Muscle of leg (tissue), 11 donors: ENCODE data around the gene IQCN. TPM values are rescaled to one million over a fixed set of nuclear protein-coding genes. Genes with fewer than 3 reads are reported as not detected.

Source experiments
- DNase-seq: peaks from one replicate; pipeline ENCODE4 v3.0.0; 2013
- H3K27ac ChIP-seq: one replicate; pipeline ENCODE4 v1.5.1; 2013; ENCODE audit warnings: mild to moderate bottlenecking, low read length, control low read depth
- H3K27me3 ChIP-seq: one replicate; pipeline ENCODE4 v1.6.1; 2013; ENCODE audit warnings: low read length; ENCODE audit not compliant: control insufficient read depth, insufficient read depth
- H3K36me3 ChIP-seq: one replicate; pipeline ENCODE4 v1.6.1; 2013; ENCODE audit warnings: low read length; ENCODE audit not compliant: control insufficient read depth, insufficient read depth
- H3K4me1 ChIP-seq: one replicate; pipeline ENCODE4 v1.6.1; 2013; ENCODE audit warnings: low read length; ENCODE audit not compliant: control insufficient read depth, insufficient read depth
- H3K4me3 ChIP-seq: one replicate; pipeline ENCODE4 v1.5.1; 2013; ENCODE audit warnings: low read length, control low read depth
- H3K9me3 ChIP-seq: replicated peaks from 2 replicates; pipeline ENCODE4 v1.6.1; 2013; ENCODE audit warnings: low read depth, low read length; ENCODE audit not compliant: control insufficient read depth
- WGBS: methylation state at CpG from one replicate; pipeline ENCODE4 v1.1.5; 2013; ENCODE audit warnings: missing lambda C conversion rate; ENCODE audit not compliant: insufficient coverage; 5-methylcytosine and 5-hydroxymethylcytosine counted together
- polyA plus RNA-seq, 8 donors: library from polyadenylated mRNA; unstranded; fragments of 120-200 nt; gene quantifications; one replicate each; pipeline versions ENCODE4 v1.2.1 to v1.2.3, GENCODE V29; 2013; ENCODE audit warnings: inconsistent platforms in 1 of 8, low replicate concordance in 1 of 8; ENCODE audit not compliant: insufficient read length in 8 of 8, insufficient read depth in 1 of 8
- total RNA-seq: library from RNA; stranded (reverse); fragments of 120-200 nt; gene quantifications from one replicate; pipeline ENCODE4 v1.2.4, GENCODE V29; 2013

IQCN gene
- total and polyA plus RNA-seq, 9 donors, result 1.5 to 5.9 (median 3.1) TPM

GRCh38 chr19:18225702-18226468, 48.4 kb downstream of the IQCN start, which contains the start of gene PDE4C:
Gene PDE4C (minus strand): TSS chr19:18226438. CDS start chr19:18226415, 23 bp downstream.
- 3% methylated on average over 42 of the region's 51 CpGs for WGBS
- Histone ChIP-seq H3K27me3 (peaks cover 59% of the 10 kb centered on the region), H3K27ac (peak within 1 kb of the TSS; percentile 67), H3K36me3 (no peaks in the 10 kb centered on the region), H3K9me3 (no peaks in the 10 kb centered on the region), H3K4me1 (peaks cover 34% of the 10 kb centered on the region), H3K4me3 (peak within 1 kb of the TSS; percentile 3)
- DNase-seq, result peak; percentile 67

DNA sequence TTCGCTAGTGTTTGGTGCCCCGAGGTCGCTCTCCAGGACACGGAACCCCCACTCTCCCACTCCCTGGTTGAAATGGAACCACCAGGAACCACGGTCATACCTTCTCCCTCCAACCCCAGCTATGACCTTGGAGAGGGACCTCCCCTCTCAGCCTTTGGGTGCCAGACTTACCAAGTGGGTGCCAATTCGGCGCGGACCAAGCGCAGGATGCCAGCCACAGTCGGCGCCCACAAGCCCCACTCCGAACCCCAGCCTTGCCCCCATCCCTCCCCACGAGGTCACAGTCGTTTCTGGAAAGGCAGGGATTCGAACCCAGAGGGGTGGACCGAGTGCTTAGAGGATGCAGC, 48.9 kb downstream of the IQCN start:
- peak overlapping the region; percentile 67 for H3K27ac ChIP-seq
- H3K36me3 ChIP-seq, result no peaks in the 10 kb centered on the region
- H3K9me3 ChIP-seq, result no peaks in the 10 kb centered on the region
- no peak for DNase-seq
- peaks cover 63% of the 10 kb centered on the region for H3K27me3 ChIP-seq
- 12% methylated on average over 16 of the region's 16 CpGs for WGBS
- peaks cover 34% of the 10 kb centered on the region for H3K4me1 ChIP-seq
- peak overlapping the region; percentile 39 for H3K4me3 ChIP-seq

- peak; percentile 98 for DNase-seq
- 2% methylated on average over 78 of the region's 81 CpGs for WGBS
- no peaks in the 10 kb centered on the region for H3K9me3 ChIP-seq
- H3K27ac ChIP-seq, result peak overlapping the region; percentile 67
- peak overlapping the region; percentile 45 for H3K4me3 ChIP-seq
- H3K4me1 ChIP-seq, result peaks cover 34% of the 10 kb centered on the region
- peaks cover 65% of the 10 kb centered on the region for H3K27me3 ChIP-seq
- no peaks in the 10 kb centered on the region for H3K36me3 ChIP-seq
Measured at GRCh38 chr19:18224525-18225354, 49.5 kb downstream of the IQCN start.

- H3K27ac ChIP-seq, result peak overlapping the region; percentile 13
- H3K27me3 ChIP-seq, result peaks cover 63% of the 10 kb centered on the region
- H3K9me3 ChIP-seq, result no peaks in the 10 kb centered on the region
- 5% methylated on average over 35 of the region's 39 CpGs for WGBS
- no peaks in the 10 kb centered on the region for H3K36me3 ChIP-seq
- peak overlapping the region; percentile 45 for H3K4me3 ChIP-seq
- peaks cover 34% of the 10 kb centered on the region for H3K4me1 ChIP-seq
- peak; percentile 24 for DNase-seq
Measured at GRCh38 chr19:18223860-18224524, 50.3 kb downstream of the IQCN start.

DNA sequence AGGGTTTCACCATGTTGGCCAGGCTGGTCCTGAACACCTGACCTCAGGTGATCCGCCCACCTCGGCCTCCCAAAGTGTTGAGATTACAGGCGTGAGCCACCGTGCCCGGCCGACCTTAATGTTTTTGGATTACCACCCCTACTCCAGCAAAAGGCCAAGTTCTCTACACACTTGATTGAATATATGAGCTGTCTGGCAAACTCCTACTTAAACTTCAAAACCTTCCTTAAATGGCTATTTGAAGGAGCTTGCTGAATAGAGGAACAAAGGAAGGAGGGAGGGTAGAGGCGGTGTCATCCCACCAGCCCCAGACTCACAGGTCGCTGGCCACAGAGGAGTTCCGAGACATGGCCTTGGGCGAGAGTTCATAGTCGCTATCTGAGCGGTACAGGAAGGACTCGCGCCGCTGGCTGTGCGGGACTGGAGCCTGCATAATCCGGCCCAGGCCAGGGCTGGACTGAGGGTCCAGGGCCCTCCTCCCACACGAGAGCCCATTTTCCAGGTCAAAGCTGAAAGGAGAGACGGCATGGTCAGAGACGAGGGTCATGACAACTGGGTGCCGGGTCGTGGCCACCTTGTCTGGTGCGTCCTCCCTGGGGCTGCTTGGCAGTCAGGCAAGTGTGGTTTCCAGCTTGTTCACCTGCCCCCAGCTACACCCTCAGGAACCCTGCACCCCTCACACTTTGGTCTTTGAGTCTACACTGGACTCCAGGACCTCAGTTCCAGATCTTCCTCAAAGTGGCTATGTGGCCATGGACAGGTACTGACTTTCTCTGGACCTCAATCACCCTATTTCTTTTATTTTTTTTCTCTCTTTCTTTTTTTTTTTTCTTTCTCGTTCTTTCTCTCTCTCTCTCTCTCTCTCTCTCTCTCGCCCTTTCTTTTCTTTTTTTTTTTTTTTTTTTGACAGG, 52.2 kb downstream of the IQCN start:
- WGBS, result 85% methylated on average over 19 of the region's 25 CpGs
- peaks cover 21% of the 10 kb centered on the region for H3K4me1 ChIP-seq
- no peak for DNase-seq
- H3K36me3 ChIP-seq, result no peaks in the 10 kb centered on the region
- H3K9me3 ChIP-seq, result no peaks in the 10 kb centered on the region
- peaks cover 57% of the 10 kb centered on the region for H3K27me3 ChIP-seq
- no peak overlapping the region for H3K4me3 ChIP-seq
- H3K27ac ChIP-seq, result no peak overlapping the region

GRCh38 chr19:18220632-18221275, 53.5 kb downstream of the IQCN start:
- H3K27me3 ChIP-seq, result peaks cover 45% of the 10 kb centered on the region
- peaks cover 17% of the 10 kb centered on the region for H3K4me1 ChIP-seq
- WGBS, result 3% methylated on average over 11 of the region's 33 CpGs
- H3K27ac ChIP-seq, result no peak overlapping the region
- H3K36me3 ChIP-seq, result no peaks in the 10 kb centered on the region
- DNase-seq, result no peak
- no peak overlapping the region for H3K4me3 ChIP-seq
- no peaks in the 10 kb centered on the region for H3K9me3 ChIP-seq

DNA sequence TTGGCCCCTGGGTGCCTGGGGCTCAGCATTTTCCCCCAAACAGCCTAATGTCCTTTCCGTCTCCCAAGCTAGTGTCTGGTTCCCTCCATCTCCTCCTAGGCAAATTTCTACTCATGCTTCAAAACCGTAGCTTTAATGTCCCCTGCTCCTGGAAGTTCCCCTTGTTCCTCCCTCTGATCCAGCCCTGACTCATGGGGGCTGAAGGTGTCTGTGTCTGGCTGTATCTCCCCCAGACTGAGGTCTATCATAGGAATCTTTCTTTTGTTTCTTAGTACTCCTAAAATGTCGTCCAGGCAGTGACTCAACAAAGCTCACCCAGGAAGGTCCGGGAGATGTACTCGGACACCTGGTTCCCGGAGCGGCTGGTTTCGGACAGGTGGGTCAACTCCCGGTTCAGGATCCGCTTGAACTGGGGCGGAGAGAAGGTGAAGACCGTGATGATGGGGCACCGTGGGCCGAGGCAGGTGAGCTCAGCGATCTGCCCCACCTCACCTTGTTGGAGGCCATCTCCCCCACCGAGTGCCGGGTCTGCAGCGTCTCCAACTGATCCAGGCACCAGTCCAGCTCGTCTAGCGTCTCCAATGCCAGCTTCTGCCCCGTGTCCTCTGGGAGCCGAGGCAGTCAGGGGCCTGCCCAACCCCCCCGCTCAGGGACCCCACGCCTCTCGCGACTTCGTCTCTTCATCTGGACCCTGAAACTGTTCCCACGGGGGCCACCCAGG, 54.2 kb downstream of the IQCN start:
- 57% methylated on average over 25 of the region's 28 CpGs for WGBS
- Histone ChIP-seq H3K9me3 (no peaks in the 10 kb centered on the region), H3K4me1 (peaks cover 10% of the 10 kb centered on the region), H3K36me3 (no peaks in the 10 kb centered on the region), H3K27ac (no peak overlapping the region), H3K4me3 (no peak overlapping the region), H3K27me3 (peaks cover 38% of the 10 kb centered on the region)
- DNase-seq, result no peak

GRCh38 chr19:18218600-18218999, 55.7 kb downstream of the IQCN start:
- 100% methylated on average over 1 of the region's 3 CpGs for WGBS
- no peak for DNase-seq
- Histone ChIP-seq H3K27ac (no peak overlapping the region), H3K4me3 (no peak overlapping the region), H3K36me3 (no peaks in the 10 kb centered on the region), H3K4me1 (no peaks in the 10 kb centered on the region), H3K9me3 (no peaks in the 10 kb centered on the region), H3K27me3 (peaks cover 27% of the 10 kb centered on the region)

DNA sequence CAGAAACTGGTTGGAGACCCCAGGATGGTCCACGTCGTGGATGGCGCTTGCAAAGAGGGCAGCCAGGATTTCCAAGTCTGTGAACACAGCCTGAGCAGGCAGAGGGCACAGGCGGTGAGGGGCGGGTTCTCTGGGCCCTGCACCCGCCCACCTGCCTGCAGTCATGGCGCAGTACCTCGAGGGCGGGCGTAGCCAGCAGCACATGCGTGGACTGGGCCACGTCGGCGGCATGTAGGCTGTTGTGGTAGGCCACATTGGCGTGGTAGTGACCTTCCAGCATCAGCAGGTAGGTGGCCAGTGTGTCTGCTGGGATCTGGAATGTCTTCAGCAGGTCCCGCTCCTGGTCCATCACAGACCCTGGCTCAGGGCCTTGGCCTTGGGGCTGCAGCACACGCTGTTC, 56.1 kb downstream of the IQCN start:
- Histone ChIP-seq H3K36me3 (no peaks in the 10 kb centered on the region), H3K27ac (no peak overlapping the region), H3K4me1 (no peaks in the 10 kb centered on the region), H3K9me3 (no peaks in the 10 kb centered on the region), H3K27me3 (peaks cover 26% of the 10 kb centered on the region), H3K4me3 (no peak overlapping the region)
- DNase-seq, result no peak
- WGBS, result 84% methylated on average over 17 of the region's 17 CpGs
